ENCODE measurements around the gene WNK4.

Gene WNK4

DNA sequence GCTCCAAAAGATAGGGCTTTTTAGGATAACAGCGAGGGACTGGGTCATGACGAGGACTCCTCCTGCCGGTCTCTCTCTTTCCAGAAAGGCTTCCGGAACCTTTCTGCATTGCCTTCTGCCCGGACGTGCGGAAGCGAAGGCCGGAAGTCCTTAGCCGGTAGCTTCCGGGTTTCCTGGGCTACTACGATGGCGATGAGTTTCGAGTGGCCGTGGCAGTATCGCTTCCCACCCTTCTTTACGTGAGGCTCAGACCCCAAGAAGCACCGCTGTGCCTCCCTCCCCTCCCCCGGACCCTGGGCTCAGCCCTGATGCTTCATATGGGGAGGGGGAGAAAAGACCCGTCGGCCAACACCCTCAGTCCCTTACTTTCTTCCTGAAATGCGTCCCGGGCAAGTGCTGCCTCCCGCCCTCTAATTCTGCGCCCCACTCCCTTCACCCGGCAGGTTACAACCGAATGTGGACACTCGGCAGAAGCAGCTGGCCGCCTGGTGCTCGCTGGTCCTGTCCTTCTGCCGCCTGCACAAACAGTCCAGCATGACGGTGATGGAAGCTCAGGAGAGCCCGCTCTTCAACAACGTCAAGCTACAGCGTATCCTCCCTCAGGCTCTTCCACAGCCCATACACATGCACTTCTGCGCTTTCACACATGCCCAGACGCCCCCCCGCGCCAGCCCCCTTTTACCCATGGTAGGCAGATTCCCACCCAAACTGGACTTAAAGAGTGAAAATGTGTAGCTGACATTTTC lies 6.9 kb upstream of the WNK4 start, which contains the start of gene VPS25:
VPS25 (plus strand) TSS at position 160 of the 746 bp plus-strand sequence; CDS start at position 187, 27 bp downstream.
- peak; percentile 80 for DNase-seq

- DNase-seq: peak; percentile 77
Measured at GRCh38 chr17:42774066-42774745, 6.2 kb upstream of the WNK4 start.

DNA sequence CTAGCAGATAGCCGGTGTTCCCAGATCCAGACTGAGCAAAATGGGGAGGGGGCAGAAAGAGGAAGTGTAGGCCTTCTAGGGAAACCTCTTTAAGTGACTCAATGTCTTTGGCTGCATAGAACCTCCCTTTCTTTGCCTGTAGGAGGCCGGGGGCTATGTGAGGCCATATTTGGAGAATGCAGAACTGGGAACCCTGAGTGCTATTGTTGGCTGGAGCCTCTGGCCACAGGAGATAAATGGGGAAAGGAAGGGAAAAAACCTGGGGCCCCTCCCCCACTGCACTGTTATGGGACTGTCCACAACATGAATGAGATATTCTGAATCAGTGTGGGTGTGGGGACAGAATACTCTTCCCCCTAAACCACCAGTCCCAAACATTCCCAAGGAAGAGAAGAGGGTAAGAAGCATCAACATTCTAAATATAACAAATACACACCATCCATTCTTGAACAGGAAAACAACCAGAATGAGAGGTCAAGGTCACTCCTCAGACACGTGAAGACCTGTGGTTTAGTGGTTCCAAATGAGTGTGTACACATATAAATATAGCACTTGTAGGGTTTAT lies 4.8 kb upstream of the WNK4 start:
- peak; percentile 63 for DNase-seq

- DNase-seq: no peak
Measured at GRCh38 chr17:42778570-42778969, 1.8 kb upstream of the WNK4 start.

DNA sequence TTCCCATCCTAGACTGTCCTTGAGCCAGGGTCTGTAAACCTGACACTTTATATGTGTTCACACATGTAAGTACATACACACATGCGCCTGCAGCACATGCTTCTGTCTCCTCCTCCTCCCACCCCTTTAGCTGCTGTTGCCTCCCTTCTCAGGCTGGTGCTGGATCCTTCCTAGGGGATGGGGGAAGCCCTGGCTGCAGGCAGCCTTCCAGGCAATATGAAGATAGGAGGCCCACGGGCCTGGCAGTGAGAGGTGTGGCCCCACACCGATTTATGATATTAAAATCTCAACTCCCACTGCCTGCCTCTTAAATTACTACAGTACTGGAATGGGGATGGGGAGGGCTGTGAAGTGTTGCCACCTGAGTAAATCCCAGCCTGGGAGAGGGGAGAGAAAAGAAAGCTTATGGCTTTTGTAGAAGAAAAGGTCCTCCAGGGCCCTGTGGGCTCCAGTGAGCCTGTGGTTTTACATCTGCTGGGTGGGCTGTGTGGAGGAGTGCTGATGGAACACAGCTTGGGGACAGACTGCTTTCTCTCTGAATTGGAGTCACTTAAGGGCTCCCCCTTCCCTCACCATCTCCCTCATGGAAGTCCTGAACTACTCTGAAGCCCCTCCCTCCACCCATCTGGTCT lies 990 bp upstream of the WNK4 start:
- peak; percentile 52 for DNase-seq

GRCh38 chr17:42780851-42781638 lies 635 bp downstream of the WNK4 start:
- DNase-seq: no peak

DNA sequence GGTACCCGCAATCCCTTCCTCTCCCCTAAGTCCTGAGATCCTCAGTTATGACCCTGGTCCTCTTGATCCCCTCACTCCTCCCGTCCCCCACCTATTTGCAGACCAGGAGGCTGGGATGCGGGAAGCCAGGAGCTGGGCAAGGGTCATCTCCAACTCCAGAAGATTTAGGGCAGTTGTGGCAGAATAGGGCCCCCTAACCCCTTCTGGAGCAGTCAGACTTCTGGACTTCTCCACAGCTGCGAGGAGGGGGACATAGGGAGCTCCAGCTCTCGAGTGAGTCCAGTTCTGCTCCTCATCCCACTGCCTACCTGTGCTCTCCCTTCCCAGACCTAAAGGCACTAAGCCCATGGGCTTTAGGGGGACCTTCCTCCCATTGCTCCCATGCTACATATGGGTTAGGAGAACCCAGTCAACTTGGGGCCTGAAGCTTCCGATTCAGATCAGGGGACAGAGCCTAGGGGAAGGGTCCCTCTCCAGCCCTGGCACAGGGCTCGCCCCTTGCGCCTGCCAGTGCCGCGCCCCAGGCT lies 1.3 kb downstream of the WNK4 start:
- no peak for DNase-seq

GRCh38 chr17:42782166-42783061 lies 2.0 kb downstream of the WNK4 start:
- DNase-seq: peak; percentile 57

DNA sequence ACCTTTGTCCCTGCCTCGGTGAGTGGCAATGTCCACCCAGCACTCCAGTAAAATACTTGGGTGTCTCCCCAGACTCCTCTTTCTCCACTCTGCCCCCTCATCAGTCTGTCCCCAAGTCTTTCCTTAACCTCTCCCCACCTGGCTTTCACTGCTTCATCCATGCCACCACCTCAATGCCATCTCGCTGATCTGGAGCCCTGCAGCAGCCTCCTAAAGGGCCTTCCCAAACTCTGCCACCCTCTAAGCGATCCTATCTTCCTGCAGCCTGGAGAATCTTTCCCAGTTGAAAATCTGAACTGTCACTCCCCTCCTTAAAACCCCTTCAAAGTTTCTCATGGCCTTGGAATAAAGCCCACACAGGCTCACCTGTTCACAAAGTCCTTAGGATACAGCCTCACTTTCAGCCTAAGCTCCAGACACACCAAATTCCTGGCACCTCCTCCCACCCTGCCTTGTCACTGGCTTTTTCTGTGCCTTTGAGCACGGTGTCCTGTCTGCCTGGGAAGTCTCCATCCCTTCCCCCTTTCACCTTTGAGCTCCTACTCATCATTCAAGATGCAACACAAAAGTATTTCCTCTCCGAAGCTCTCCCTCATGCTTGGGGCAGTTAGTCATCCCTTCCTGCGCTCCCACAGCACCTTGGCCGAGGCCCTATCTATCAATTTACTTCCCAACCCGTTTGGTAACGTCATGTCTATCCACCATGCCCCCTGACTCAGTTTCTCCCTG lies 2.8 kb downstream of the WNK4 start:
- peak; percentile 94 for DNase-seq

- no peak for DNase-seq
Measured at GRCh38 chr17:42783791-42784138, 3.4 kb downstream of the WNK4 start.

DNA sequence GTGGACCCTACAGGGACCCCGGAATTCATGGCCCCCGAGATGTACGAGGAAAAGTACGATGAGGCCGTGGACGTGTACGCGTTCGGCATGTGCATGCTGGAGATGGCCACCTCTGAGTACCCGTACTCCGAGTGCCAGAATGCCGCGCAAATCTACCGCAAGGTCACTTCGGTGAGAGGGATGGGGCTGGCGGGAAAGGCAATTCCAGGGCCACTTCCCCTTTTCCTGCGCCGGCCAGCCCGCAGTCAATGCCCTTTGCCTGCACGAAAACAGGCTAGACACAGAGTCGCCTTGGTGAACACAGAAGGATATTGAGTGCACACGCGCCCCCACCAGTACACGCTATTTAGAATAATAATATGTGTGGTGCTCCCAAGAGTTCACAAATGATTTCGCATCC lies 4.0 kb downstream of the WNK4 start:
- no peak for DNase-seq

DNA sequence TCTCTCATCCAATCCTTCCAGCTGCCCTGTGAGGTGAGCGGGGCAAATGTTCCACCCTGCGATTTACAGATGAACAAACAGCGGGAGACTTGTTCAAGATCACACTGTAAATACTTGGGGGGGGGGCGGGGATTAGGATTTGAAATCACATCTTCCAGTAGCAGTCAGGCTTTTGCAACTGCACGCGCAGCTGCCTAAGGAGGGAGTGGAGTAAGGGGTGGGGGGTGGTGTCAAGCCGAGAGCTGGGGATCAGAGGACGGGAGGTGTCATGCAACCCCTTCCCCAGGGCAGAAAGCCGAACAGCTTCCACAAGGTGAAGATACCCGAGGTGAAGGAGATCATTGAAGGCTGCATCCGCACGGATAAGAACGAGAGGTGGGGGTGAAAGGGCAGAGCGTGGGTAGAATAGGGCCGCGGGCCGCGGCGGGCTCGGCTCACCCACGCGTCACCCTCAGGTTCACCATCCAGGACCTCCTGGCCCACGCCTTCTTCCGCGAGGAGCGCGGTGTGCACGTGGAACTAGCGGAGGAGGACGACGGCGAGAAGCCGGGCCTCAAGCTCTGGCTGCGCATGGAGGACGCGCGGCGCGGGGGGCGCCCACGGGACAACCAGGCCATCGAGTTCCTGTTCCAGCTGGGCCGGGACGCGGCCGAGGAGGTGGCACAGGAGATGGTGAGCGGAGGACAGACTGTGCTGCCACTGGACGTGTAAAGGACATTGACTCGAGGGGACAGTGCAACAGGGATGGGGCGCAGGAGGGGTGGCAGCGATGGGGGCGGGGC lies 4.6 kb downstream of the WNK4 start:
- DNase-seq: no peak

GRCh38 chr17:42787266-42787665 lies 6.9 kb downstream of the WNK4 start:
- DNase-seq: no peak

GRCh38 chr17:42791948-42792347 lies 11.5 kb downstream of the WNK4 start:
- DNase-seq: no peak

DNA sequence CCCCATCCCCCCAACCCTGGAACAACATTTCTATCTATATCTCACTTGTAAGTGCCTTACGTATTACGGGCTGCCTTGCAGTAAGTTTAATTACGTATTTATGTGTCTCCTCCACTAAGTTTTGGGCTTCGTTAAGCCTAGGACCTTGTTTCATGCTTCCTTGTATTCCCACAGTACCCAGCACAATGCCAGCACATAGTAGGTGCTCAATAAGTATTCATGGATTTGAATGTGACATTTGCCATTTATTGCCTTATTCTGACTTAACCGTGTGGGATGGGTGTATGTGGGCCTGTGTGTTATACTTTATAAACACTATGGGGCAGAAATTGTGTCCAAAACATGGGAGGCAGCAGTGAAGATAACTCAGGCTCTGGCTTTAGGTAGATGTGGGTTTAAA lies 12.1 kb downstream of the WNK4 start:
- no peak for DNase-seq

- DNase-seq: no peak
Measured at GRCh38 chr17:42795061-42795460, 14.7 kb downstream of the WNK4 start.

DNA sequence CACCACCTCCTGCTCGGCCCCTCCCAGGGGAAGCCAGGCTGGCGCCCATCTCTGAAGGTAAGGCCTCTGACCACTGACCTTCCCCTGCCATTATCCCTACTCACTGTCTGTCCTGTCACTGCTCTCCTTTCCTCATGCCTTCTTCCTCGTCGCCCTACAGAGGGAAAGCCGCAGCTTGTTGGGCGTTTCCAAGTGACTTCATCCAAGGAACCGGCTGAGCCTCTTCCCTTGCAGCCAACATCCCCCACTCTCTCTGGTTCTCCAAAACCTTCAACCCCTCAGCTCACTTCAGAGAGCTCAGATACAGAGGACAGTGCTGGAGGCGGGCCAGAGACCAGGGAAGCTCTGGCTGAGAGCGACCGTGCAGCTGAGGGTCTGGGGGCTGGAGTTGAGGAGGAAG lies 15.1 kb downstream of the WNK4 start:
- DNase-seq: no peak

DNA sequence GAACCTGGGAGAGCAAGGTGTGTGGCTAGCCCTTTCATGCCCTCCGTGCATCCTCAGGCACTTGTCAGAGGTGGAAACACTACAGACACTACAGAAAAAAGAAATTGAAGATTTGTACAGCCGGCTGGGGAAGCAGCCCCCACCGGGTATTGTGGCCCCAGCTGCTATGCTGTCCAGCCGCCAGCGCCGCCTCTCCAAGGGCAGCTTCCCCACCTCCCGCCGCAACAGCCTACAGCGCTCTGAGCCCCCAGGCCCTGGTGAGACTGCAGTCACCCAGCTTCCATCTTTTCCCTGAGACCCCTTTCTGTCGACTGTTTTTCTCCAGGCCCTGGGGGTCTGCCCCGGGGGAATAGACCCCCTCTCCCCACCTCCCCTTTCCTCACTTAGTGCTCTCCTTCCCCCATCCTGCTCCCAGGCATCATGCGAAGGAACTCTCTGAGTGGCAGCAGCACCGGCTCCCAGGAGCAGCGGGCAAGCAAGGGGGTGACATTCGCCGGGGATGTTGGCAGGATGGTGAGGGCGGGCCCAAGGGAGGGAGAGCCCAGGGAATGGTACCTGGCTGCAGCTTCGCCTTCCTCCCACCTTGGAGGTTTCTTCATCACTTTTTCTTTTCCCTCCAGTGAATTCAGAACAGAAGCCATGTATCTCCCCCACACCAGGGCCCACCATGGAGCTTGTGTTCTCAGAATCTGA lies 15.8 kb downstream of the WNK4 start:
- DNase-seq: no peak
